GM18499 (cell line): ENCODE data around the gene RAP1A.
"Not testable (repeated sequence)": the region's sequence is repeated elsewhere in the genome, so short reads cannot be mapped to it uniquely, and the experiment has no call there.

Experiments used
- ATAC-seq: cut with Tn5 transposase; IDR thresholded peaks from one replicate; pipeline ENCODE4 v1.9.1; 2021; ENCODE audit warnings: moderate number of reproducible peaks; ENCODE audit not compliant: insufficient read depth, unreplicated experiment

RAP1A gene

DNA sequence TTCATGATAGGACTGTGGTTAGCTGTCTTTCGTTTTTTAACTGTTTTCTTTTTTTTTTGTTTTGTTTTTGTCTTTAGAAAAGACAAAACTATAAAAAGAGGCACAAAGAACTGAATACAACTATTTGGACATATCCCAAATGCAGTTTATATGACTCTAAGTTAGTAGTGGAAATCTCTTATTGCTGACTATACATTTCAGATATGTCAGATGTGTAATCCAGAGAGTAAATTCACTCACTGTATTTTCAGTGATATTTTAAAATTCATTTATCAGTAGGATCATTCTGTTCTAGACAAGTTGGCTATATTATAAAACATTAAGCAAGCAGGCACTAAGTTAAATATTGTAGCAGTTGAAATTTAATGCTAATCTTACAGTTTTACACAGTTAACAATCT lies 5.7 kb downstream of the RAP1A start:
- no peak for ATAC-seq

DNA sequence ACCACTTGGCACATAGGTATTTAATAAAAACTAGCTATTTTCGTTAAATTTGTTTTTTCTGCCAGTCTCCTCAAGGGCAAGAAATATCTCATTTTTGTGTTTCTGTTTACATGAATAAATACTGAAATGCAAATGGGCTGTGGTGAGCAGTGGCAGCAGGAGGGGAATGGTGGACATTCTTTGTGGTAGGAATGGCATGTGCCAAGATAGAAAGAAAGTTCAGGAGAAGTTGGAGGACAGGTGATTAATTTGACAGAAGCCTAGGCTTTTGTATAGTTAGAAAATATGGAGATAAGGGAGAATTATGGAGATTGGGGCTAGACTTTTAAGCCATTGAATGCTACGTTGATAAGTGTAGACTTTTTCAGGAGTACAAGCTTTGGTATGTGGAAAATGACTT lies 8.6 kb downstream of the RAP1A start:
- ATAC-seq = no peak

GRCh38 chr1:111629190-111629954 lies 9.8 kb downstream of the RAP1A start:
- no peak for ATAC-seq

DNA sequence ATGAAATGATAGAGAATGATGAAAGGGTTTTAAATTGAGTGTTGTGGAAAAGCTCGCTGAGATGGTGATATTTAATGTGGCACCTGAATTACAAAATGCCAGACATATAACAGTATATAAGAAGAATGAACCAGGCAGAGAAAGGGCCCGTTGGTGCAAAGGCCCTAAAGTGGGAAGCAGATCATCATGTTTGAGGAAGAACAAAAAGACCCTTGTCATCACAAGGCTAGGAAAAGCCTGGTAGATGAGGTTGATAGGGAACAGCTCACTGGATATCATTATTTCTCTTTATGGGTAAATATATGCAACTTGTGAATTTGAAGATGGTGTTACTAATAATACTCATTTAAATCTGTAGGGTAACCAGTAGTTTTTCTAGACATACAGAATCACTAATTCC lies 11.0 kb downstream of the RAP1A start:
- no peak for ATAC-seq

GRCh38 chr1:111631502-111631901 lies 11.9 kb downstream of the RAP1A start:
- no peak for ATAC-seq

- ATAC-seq = not testable (repeated sequence)
These were observed 13.2 kb downstream of the RAP1A start for GRCh38 chr1:111632771-111633170.

DNA sequence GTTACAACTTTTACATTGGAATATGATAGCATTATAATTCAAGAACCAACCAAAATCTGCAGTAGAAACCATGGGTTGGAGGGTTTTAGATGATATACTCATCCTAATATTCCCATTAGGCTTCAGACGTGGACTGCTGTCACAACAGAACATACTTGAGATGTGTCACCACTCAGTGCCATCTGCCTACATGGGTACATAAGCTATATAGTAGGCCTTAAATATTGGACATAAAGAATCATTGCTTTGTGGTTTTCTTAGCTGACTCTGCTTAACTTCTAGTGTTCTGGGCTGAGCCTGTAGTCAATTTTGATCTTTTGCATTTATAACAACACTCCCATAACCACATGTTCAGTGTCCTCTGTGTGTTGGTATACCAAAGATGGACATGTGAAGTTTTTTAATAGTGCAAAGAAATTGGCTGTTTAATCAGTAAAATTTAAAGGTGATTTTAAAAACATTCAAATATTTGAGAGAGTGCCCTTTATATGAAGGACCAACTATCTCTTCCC lies 14.2 kb downstream of the RAP1A start:
- ATAC-seq = no peak

- no peak for ATAC-seq
These were observed 15.9 kb downstream of the RAP1A start for GRCh38 chr1:111635324-111636009.

DNA sequence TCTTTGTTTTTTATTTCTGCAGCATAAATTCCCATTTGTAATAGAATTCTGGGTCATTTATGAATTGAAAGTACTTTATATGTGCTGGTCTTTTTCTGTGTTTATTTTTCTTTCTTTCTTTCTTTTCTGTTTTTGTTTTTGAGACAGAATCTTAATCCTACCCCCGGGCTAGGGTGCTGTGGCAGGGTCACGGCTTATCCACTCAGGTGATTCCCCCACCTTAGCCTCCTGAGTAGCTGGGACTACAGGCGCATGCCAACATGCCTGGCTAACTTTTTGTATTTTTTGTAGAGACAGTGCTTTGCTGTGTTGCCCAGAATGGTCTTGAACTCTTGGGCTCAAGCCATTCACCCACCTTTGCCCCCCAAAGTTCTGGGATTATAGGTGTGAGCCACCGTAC lies 18.7 kb downstream of the RAP1A start:
- ATAC-seq = no peak

GRCh38 chr1:111639602-111640198 lies 20.1 kb downstream of the RAP1A start:
- no peak for ATAC-seq

DNA sequence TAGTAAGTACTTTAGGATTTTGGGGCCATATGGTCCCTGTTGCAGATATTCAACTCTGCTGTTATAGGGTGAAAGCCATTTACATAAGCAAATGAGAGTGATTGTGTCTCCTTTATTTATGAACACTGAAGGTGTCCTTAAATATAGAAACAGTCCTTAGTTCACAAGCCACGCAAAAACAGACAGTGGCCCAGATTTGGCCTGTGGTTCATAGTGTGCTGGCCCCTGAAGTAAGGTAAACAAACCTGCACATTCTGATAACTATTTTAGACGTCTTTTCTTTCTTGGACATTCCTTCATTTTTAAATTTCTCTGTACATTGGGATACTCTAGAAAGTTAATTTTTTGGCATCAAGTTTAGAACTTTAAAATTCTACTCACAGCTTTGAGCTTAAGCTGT lies 23.5 kb downstream of the RAP1A start:
- ATAC-seq = no peak

GRCh38 chr1:111643696-111644095 lies 24.1 kb downstream of the RAP1A start:
- no peak for ATAC-seq

DNA sequence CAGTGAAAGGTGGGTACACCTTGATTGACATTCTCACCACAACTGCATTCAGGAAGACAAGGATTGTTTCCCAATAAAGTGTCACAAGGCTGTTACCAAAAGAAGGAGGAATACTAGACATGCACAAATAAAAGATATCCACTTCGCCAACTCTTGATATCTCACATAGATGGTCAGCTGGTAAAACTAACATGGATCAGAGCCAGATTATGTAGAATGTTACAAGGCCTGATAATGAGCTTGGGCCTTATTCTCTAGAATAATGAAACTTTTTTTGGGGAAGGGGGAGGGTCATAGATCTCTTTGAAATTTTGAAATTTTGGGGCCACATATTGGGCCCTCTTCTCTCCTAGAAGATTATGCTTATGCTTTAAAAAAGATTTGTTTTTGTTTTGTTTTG lies 24.9 kb downstream of the RAP1A start:
- no peak for ATAC-seq

DNA sequence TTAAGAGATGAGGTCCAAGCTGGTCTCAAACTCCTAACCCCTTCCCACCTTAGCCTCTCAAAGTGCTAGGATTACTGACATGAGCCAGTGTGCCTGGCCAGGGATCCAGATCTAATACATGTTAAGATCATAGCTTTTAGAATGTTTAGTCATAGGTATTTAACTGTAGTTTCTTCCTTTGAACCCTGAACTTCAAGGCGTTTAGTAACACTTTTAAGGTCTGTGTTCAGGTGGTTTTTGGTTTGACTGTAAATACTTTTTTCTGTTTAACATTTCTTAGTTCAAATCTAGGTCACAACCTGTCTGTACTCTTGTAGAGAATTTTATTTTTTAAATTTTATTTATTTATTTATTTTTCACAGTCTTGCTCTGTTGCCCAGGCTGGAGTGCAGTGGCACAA lies 28.1 kb downstream of the RAP1A start:
- ATAC-seq = no peak

GRCh38 chr1:111648806-111649205 lies 29.2 kb downstream of the RAP1A start:
- ATAC-seq = no peak

- ATAC-seq = no peak
These were observed 29.6 kb downstream of the RAP1A start for GRCh38 chr1:111649227-111649626.

- no peak for ATAC-seq
These were observed 30.1 kb downstream of the RAP1A start for GRCh38 chr1:111649648-111650047.

- ATAC-seq = no peak
These were observed 34.1 kb downstream of the RAP1A start for GRCh38 chr1:111653709-111654108.

GRCh38 chr1:111654839-111655238 lies 35.2 kb downstream of the RAP1A start:
- peak; percentile 42 for ATAC-seq

- ATAC-seq = no peak
These were observed 36.8 kb downstream of the RAP1A start for GRCh38 chr1:111656086-111657017.
